Muscle of arm (tissue), 12 donors: Measurements from ENCODE around the gene HMCN1. TPM values are rescaled to one million over a fixed set of nuclear protein-coding genes. Genes with fewer than 3 reads are reported as not detected.

ENCODE experiments used
- DNase-seq: peaks from one replicate; pipeline ENCODE4 v3.0.0-alpha.2; 2013
- polyA plus RNA-seq, 12 donors: library from polyadenylated mRNA; unstranded; fragments of 120-200 nt; gene quantifications; one replicate each; pipeline ENCODE4 v1.2.1, GENCODE V29; 2013; ENCODE audit not compliant: insufficient read length in 12 of 12

Gene HMCN1
- polyA plus RNA-seq, 12 donors = 6.2 to 30.6 (median 13.2) TPM; not detected in 1

GRCh38 chr1:185965870-185966269, 231.7 kb downstream of the HMCN1 start:
- DNase-seq = no peak

GRCh38 chr1:185966471-185966870, 232.3 kb downstream of the HMCN1 start:
- DNase-seq = no peak

- DNase-seq = no peak
These were observed 234.8 kb downstream of the HMCN1 start for GRCh38 chr1:185969028-185969427.

GRCh38 chr1:185969524-185969991, 235.4 kb downstream of the HMCN1 start:
- DNase-seq = no peak

- DNase-seq = no peak
These were observed 237.5 kb downstream of the HMCN1 start for GRCh38 chr1:185971688-185972087.

GRCh38 chr1:185972096-185972850, 238.1 kb downstream of the HMCN1 start:
- DNase-seq = no peak

- DNase-seq = no peak
These were observed 239.5 kb downstream of the HMCN1 start for GRCh38 chr1:185973645-185974044.

- no peak for DNase-seq
These were observed 240.4 kb downstream of the HMCN1 start for GRCh38 chr1:185974367-185975170.

GRCh38 chr1:185980891-185981290, 246.7 kb downstream of the HMCN1 start:
- DNase-seq = no peak

- DNase-seq = no peak
These were observed 250.1 kb downstream of the HMCN1 start for GRCh38 chr1:185984113-185984836.

- no peak for DNase-seq
These were observed 253.6 kb downstream of the HMCN1 start for GRCh38 chr1:185987611-185988321.

- DNase-seq = no peak
These were observed 256.4 kb downstream of the HMCN1 start for GRCh38 chr1:185990565-185990964.

GRCh38 chr1:185991266-185991665, 257.1 kb downstream of the HMCN1 start:
- no peak for DNase-seq

- no peak for DNase-seq
These were observed 262.0 kb downstream of the HMCN1 start for GRCh38 chr1:185996211-185996610.

- DNase-seq = no peak
These were observed 264.2 kb downstream of the HMCN1 start for GRCh38 chr1:185998391-185998790.

GRCh38 chr1:186002406-186002805, 268.2 kb downstream of the HMCN1 start:
- DNase-seq = no peak

GRCh38 chr1:186009039-186009737, 275.0 kb downstream of the HMCN1 start:
- DNase-seq = no peak

- DNase-seq = no peak
These were observed 280.3 kb downstream of the HMCN1 start for GRCh38 chr1:186014370-186015037.

GRCh38 chr1:186016856-186017255, 282.7 kb downstream of the HMCN1 start:
- DNase-seq = no peak

- DNase-seq = no peak
These were observed 288.0 kb downstream of the HMCN1 start for GRCh38 chr1:186022184-186022583.
